NCI-H748 (cell line): ENCODE results near the gene PACSIN2.
A peak's percentile ranks its signal among the peaks of the same experiment; 100 is the strongest.
"Not testable (repeated sequence)": the region's sequence is repeated elsewhere in the genome, so short reads cannot be mapped to it uniquely, and the experiment has no call there.

ENCODE experiments used
- DNase-seq: peaks from one replicate; lab custom pipeline; 2025; ENCODE audit not compliant: unreplicated experiment; lab: John Stamatoyannopoulos, UW

The PACSIN2 gene

GRCh38 chr22:43014869-43015676 is at the start of gene PACSIN2:
Gene PACSIN2, minus strand, starts transcription at chr22:43015149. Its CDS starts 103,069 bp downstream, at chr22:42912080.
- DNase-seq, result peak; percentile 99

- DNase-seq, result peak; percentile 48
Measured at GRCh38 chr22:43060183-43060582, 45.2 kb upstream of the PACSIN2 start.

GRCh38 chr22:43057641-43058040 is 42.7 kb upstream of the PACSIN2 start:
- DNase-seq, result no peak

- no peak for DNase-seq
Measured at GRCh38 chr22:43053176-43053575, 38.2 kb upstream of the PACSIN2 start.

GRCh38 chr22:43050995-43051394 is 36.0 kb upstream of the PACSIN2 start:
- peak; percentile 20 for DNase-seq

- DNase-seq, result no peak
Measured at GRCh38 chr22:43047605-43048004, 32.7 kb upstream of the PACSIN2 start.

- DNase-seq, result no peak
Measured at GRCh38 chr22:43044290-43044712, 29.4 kb upstream of the PACSIN2 start.

- DNase-seq, result peak; percentile 25
Measured at GRCh38 chr22:43042101-43042780, 27.3 kb upstream of the PACSIN2 start.

- DNase-seq, result peak; percentile 67
Measured at GRCh38 chr22:43039800-43040199, 24.9 kb upstream of the PACSIN2 start.

GRCh38 chr22:43038325-43038724 is 23.4 kb upstream of the PACSIN2 start:
- DNase-seq, result no peak

GRCh38 chr22:43036282-43036829 is 21.4 kb upstream of the PACSIN2 start:
- DNase-seq, result peak; percentile 50

GRCh38 chr22:43035250-43035649 is 20.3 kb upstream of the PACSIN2 start:
- DNase-seq, result no peak

- DNase-seq, result no peak
Measured at GRCh38 chr22:43031617-43032016, 16.7 kb upstream of the PACSIN2 start.

GRCh38 chr22:43018615-43019014 is 3.7 kb upstream of the PACSIN2 start:
- DNase-seq, result no peak

GRCh38 chr22:43017525-43018460 is 2.8 kb upstream of the PACSIN2 start:
- DNase-seq, result no peak

GRCh38 chr22:43016150-43016549 is 1.2 kb upstream of the PACSIN2 start:
- DNase-seq, result not testable (repeated sequence)

GRCh38 chr22:43015677-43016042 is 711 bp upstream of the PACSIN2 start:
- no peak for DNase-seq

GRCh38 chr22:43014316-43014868 is 557 bp downstream of the PACSIN2 start:
- DNase-seq, result peak; percentile 57

- DNase-seq, result no peak
Measured at GRCh38 chr22:43013355-43014315, 1.3 kb downstream of the PACSIN2 start.
